GM21526 (cell line): Measurements from ENCODE around the gene UQCC2.

Experiments used
- ATAC-seq: cut with Tn5 transposase; IDR thresholded peaks from one replicate; pipeline ENCODE4 v1.9.1; 2021; ENCODE audit warnings: moderate library complexity; ENCODE audit not compliant: unreplicated experiment, low FRiP score

The UQCC2 gene

GRCh38 chr6:33744895-33745546 lies 33.5 kb upstream of the UQCC2 start:
- no peak for ATAC-seq

GRCh38 chr6:33744001-33744848 lies 32.7 kb upstream of the UQCC2 start:
- no peak for ATAC-seq

GRCh38 chr6:33742837-33743236 lies 31.3 kb upstream of the UQCC2 start:
- ATAC-seq = no peak

- no peak for ATAC-seq
Measured at GRCh38 chr6:33742092-33742491, 30.6 kb upstream of the UQCC2 start.

- ATAC-seq = no peak
Measured at GRCh38 chr6:33740794-33741193, 29.3 kb upstream of the UQCC2 start.

- no peak for ATAC-seq
Measured at GRCh38 chr6:33740204-33740608, 28.7 kb upstream of the UQCC2 start.

GRCh38 chr6:33739571-33739970 lies 28.1 kb upstream of the UQCC2 start:
- ATAC-seq = no peak

GRCh38 chr6:33738879-33739278 lies 27.4 kb upstream of the UQCC2 start:
- ATAC-seq = no peak

GRCh38 chr6:33738153-33738552 lies 26.7 kb upstream of the UQCC2 start:
- ATAC-seq = no peak

GRCh38 chr6:33737267-33738026 lies 25.9 kb upstream of the UQCC2 start:
- ATAC-seq = no peak

- no peak for ATAC-seq
Measured at GRCh38 chr6:33735216-33735615, 23.7 kb upstream of the UQCC2 start.

GRCh38 chr6:33733709-33734007 lies 22.2 kb upstream of the UQCC2 start:
- no peak for ATAC-seq

- no peak for ATAC-seq
Measured at GRCh38 chr6:33732817-33733708, 21.6 kb upstream of the UQCC2 start.

- ATAC-seq = no peak
Measured at GRCh38 chr6:33732385-33732784, 20.9 kb upstream of the UQCC2 start.

GRCh38 chr6:33731751-33732282 lies 20.3 kb upstream of the UQCC2 start:
- no peak for ATAC-seq

- ATAC-seq = no peak
Measured at GRCh38 chr6:33731035-33731434, 19.5 kb upstream of the UQCC2 start.

GRCh38 chr6:33730611-33731010 lies 19.1 kb upstream of the UQCC2 start:
- no peak for ATAC-seq

- ATAC-seq = no peak
Measured at GRCh38 chr6:33729059-33729458, 17.6 kb upstream of the UQCC2 start.

GRCh38 chr6:33728438-33728837 lies 16.9 kb upstream of the UQCC2 start:
- ATAC-seq = no peak

- ATAC-seq = no peak
Measured at GRCh38 chr6:33727932-33728331, 16.4 kb upstream of the UQCC2 start.
